ENCODE data around the gene HLX. TPM values are rescaled to one million over a fixed set of nuclear protein-coding genes. Genes with fewer than 3 reads are reported as not detected.

Gene HLX
- total RNA-seq, 2 donors from 2014 or later: 1.7 to 6.2 TPM

- intact Hi-C loops (cut with DNase I): no loop called here
Measured at GRCh38 chr1:220920967-220921366, 41.7 kb downstream of the HLX start.

GRCh38 chr1:220921498-220921897, 42.3 kb downstream of the HLX start:
- no peak for DNase-seq
- H3K27me3 ChIP-seq: no peaks in the 10 kb centered on the region
- TF ChIP-seq, protein P1, sequence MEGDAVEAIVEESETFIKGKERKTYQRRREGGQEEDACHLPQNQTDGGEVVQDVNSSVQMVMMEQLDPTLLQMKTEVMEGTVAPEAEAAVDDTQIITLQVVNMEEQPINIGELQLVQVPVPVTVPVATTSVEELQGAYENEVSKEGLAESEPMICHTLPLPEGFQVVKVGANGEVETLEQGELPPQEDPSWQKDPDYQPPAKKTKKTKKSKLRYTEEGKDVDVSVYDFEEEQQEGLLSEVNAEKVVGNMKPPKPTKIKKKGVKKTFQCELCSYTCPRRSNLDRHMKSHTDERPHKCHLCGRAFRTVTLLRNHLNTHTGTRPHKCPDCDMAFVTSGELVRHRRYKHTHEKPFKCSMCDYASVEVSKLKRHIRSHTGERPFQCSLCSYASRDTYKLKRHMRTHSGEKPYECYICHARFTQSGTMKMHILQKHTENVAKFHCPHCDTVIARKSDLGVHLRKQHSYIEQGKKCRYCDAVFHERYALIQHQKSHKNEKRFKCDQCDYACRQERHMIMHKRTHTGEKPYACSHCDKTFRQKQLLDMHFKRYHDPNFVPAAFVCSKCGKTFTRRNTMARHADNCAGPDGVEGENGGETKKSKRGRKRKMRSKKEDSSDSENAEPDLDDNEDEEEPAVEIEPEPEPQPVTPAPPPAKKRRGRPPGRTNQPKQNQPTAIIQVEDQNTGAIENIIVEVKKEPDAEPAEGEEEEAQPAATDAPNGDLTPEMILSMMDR (IDR thresholded peaks at IDR 0.05): no peak
- intact Hi-C loops (cut with DNase I): no loop called here
- H3K9ac ChIP-seq (ENCODE audit: low read depth in 2 of 2, low read length in 2 of 2): no peak overlapping the region
- H3K4me3 ChIP-seq: no peak overlapping the region
- H3K36me3 ChIP-seq: no peaks in the 10 kb centered on the region
- H3K4me1 ChIP-seq: no peaks in the 10 kb centered on the region
- no peaks in the 10 kb centered on the region for H3K9me3 ChIP-seq
- H3K27ac ChIP-seq: no peak overlapping the region

More at GRCh38 chr1:220920967-220921366, 41.7 kb downstream of the HLX start:
- Histone ChIP-seq H3K4me3 (no peak overlapping the region), H3K27me3 (no peaks in the 10 kb centered on the region), H3K9ac (ENCODE audit: low read depth in 2 of 2, low read length in 2 of 2) (no peak overlapping the region), H3K9me3 (no peaks in the 10 kb centered on the region), H3K4me1 (no peaks in the 10 kb centered on the region), H3K36me3 (no peaks in the 10 kb centered on the region), H3K27ac (no peak overlapping the region)
- DNase-seq: no peak
- TF ChIP-seq, protein P1 (IDR thresholded peaks at IDR 0.05): no peak

- TF ChIP-seq, protein P1 (IDR thresholded peaks at IDR 0.05): no peak
- Histone ChIP-seq H3K9me3 (no peaks in the 10 kb centered on the region), H3K36me3 (no peaks in the 10 kb centered on the region), H3K4me1 (no peaks in the 10 kb centered on the region), H3K9ac (ENCODE audit: low read depth in 2 of 2, low read length in 2 of 2) (no peak overlapping the region), H3K4me3 (no peak overlapping the region), H3K27me3 (no peaks in the 10 kb centered on the region), H3K27ac (no peak overlapping the region)
- DNase-seq: no peak
- intact Hi-C loops (cut with DNase I): no loop called here
Measured at GRCh38 chr1:220921971-220922635, 42.9 kb downstream of the HLX start.

GRCh38 chr1:220922951-220923350, 43.7 kb downstream of the HLX start:
- Histone ChIP-seq H3K36me3 (no peaks in the 10 kb centered on the region), H3K4me3 (no peak overlapping the region), H3K9ac (ENCODE audit: low read depth in 2 of 2, low read length in 2 of 2) (no peak overlapping the region), H3K4me1 (no peaks in the 10 kb centered on the region), H3K27me3 (no peaks in the 10 kb centered on the region), H3K9me3 (no peaks in the 10 kb centered on the region), H3K27ac (no peak overlapping the region)
- intact Hi-C loops (cut with DNase I): no loop called here
- TF ChIP-seq, protein P1 (IDR thresholded peaks at IDR 0.05): no peak
- no peak for DNase-seq

DNA sequence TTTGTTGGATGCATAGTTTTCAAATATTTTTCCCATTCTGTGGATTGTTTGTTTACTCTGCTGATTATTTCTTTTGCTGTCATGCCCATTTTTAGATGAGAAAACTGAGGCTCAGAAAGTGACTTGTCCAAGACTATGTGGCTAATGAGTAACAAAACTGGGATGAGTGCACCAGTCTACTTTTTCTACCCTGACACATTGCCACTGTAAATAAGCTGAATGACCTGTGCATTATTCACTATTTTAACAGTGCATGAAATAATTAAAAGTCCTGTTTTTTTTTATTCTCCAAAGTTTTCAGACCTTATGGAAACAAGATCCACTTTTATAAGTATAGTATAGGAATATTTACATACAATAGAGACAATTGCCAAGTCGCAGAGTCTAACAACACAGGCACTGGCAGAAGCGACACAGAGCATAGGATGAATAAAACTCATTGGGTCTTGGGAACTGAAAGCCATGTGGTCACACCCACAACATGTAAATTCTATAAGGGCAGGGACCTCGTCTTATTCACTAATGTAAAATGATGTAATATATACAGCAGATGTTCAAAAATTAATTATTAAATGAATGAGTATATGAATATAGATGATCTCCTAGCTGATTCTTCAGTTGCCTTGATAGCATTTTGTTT, 45.2 kb downstream of the HLX start:
- TF ChIP-seq, protein P1 (IDR thresholded peaks at IDR 0.05): no peak
- Histone ChIP-seq H3K27me3 (no peaks in the 10 kb centered on the region), H3K9ac (ENCODE audit: low read depth in 2 of 2, low read length in 2 of 2) (no peak overlapping the region), H3K9me3 (no peaks in the 10 kb centered on the region), H3K27ac (no peak overlapping the region), H3K4me1 (no peaks in the 10 kb centered on the region), H3K36me3 (no peaks in the 10 kb centered on the region), H3K4me3 (no peak overlapping the region)
- intact Hi-C loops (cut with DNase I): no loop called here
- no peak for DNase-seq

Measured in colonic mucosa (tissue), 4 donors.